HepG2 (cell line): Measurements from ENCODE around the gene LRR1. TPM values are rescaled to one million over a fixed set of nuclear protein-coding genes. Genes with fewer than 3 reads are reported as not detected.

Source experiments
- CHD4 ChIP-seq: fragments of 200-600 bp; sonication (generic); IDR thresholded peaks from 2 replicates; pipeline ENCODE4 v1.7.0; 2017; ENCODE audit warnings: mild to moderate bottlenecking, low read length, borderline replicate concordance
- HOXA5 ChIP-seq: sonication (generic); formaldehyde crosslinking; IDR thresholded peaks from 2 replicates; pipeline ENCODE4 v1.4.0; 2020; ENCODE audit warnings: missing genetic modification reagents
- IKZF4 ChIP-seq: sonication (generic); formaldehyde crosslinking; IDR thresholded peaks from 2 replicates; pipeline ENCODE4 v1.5.1; 2020; ENCODE audit warnings: borderline replicate concordance, mild to moderate bottlenecking, low read depth, missing genetic modification reagents; ENCODE audit errors: not compliant biosample characterization
- MIXL1 ChIP-seq: IDR thresholded peaks from 2 replicates; pipeline ENCODE4 v1.6.1; 2016
- MTF1 ChIP-seq: sonication (generic); formaldehyde crosslinking; IDR thresholded peaks from 2 replicates; pipeline ENCODE4 v1.5.0; 2020; ENCODE audit warnings: missing genetic modification reagents
- TBL1XR1 ChIP-seq: fragments of 150-350 bp; IDR thresholded peaks from 2 replicates; pipeline ENCODE4 v1.6.1; 2014; ENCODE audit warnings: borderline replicate concordance, low read length; ENCODE audit not compliant: partially characterized antibody
- ZNF3 ChIP-seq: IDR thresholded peaks from 2 replicates; pipeline ENCODE4 v1.7.0; 2017; ENCODE audit warnings: inconsistent platforms
- ZNF747 ChIP-seq: sonication (generic); formaldehyde crosslinking; IDR thresholded peaks from 2 replicates; pipeline ENCODE4 v1.8.1; 2023; ENCODE audit warnings: missing genetic modification reagents, mild to moderate bottlenecking, borderline replicate concordance
- ZNF879 ChIP-seq: sonication (generic); formaldehyde crosslinking; IDR thresholded peaks from 2 replicates; pipeline ENCODE4 v1.8.1; 2023; ENCODE audit warnings: missing genetic modification reagents
- ZSCAN20 ChIP-seq: sonication (generic); formaldehyde crosslinking; IDR thresholded peaks from 2 replicates; pipeline ENCODE4 v1.4.0; 2020; ENCODE audit warnings: missing genetic modification reagents, mild to moderate bottlenecking, borderline replicate concordance
- polyA plus RNA-seq, 8 experiments: library from polyadenylated mRNA; depleted of rRNA in 3 of 8; stranded (reverse) in 7 of 8; unstranded in 1 of 8; fragments of >200 nt; fragmentation: Illumina TruSeq in 4 of 8; extraction: Trizol in 4 of 8; gene quantifications; 2 replicates each; pipeline versions ENCODE4 v1.2.1 to v1.2.3, GENCODE V29; 2011 to 2016; ENCODE audit warnings: low read depth in 4 of 8, missing spikeins in 1 of 8, mixed read lengths in 1 of 8; ENCODE audit not compliant: insufficient read depth in 1 of 8
- total RNA-seq, 5 experiments: library from RNA; depleted of rRNA; stranded (reverse); fragments of >200 nt; fragmentation: Illumina TruSeq; extraction: Trizol; gene quantifications; 2 replicates each; pipeline ENCODE4 v1.2.3, GENCODE V29; 2016; ENCODE audit warnings: low read depth in 1 of 5
- TF ChIP-seq, protein P1 (sequence below): sonication (generic); formaldehyde crosslinking; IDR thresholded peaks from 2 replicates; pipeline ENCODE4 v1.8.0; 2023; ENCODE audit warnings: mild to moderate bottlenecking, missing genetic modification reagents
- TF ChIP-seq, protein P2 (sequence below): sonication (generic); formaldehyde crosslinking; IDR thresholded peaks from 2 replicates; pipeline ENCODE4 v1.8.1; 2023; ENCODE audit warnings: missing genetic modification reagents, mild to moderate bottlenecking, borderline replicate concordance
- TF ChIP-seq, protein P3 (sequence below): IDR thresholded peaks from 2 replicates; pipeline ENCODE4 v1.6.1; 2016; ENCODE audit warnings: mild to moderate bottlenecking
- TF ChIP-seq, protein P4 (sequence below): sonication (generic); formaldehyde crosslinking; IDR thresholded peaks from 2 replicates; pipeline ENCODE4 v1.5.0; 2020; ENCODE audit warnings: mild to moderate bottlenecking, missing genetic modification reagents, moderate library complexity
- TF ChIP-seq, protein P5 (sequence below): sonication (generic); formaldehyde crosslinking; IDR thresholded peaks from 2 replicates; pipeline ENCODE4 v1.5.0; 2020; ENCODE audit warnings: mild to moderate bottlenecking, missing genetic modification reagents
- TF ChIP-seq, protein P6 (sequence below): sonication (generic); formaldehyde crosslinking; IDR thresholded peaks from 2 replicates; pipeline ENCODE4 v1.4.0; 2020; ENCODE audit warnings: missing genetic modification reagents, mild to moderate bottlenecking, borderline replicate concordance
- TF ChIP-seq, protein P7 (sequence below): IDR thresholded peaks from 2 replicates; pipeline ENCODE4 v1.6.1; 2012; ENCODE audit warnings: low read depth, low read length, improper control_type of control experiment

LRR1 gene
- total and polyA plus RNA-seq, 2 of the 13 experiments (the other 11 are each of a cell fraction or from before 2014, with no cell fraction given) = 7.0 to 36.2 TPM

DNA sequence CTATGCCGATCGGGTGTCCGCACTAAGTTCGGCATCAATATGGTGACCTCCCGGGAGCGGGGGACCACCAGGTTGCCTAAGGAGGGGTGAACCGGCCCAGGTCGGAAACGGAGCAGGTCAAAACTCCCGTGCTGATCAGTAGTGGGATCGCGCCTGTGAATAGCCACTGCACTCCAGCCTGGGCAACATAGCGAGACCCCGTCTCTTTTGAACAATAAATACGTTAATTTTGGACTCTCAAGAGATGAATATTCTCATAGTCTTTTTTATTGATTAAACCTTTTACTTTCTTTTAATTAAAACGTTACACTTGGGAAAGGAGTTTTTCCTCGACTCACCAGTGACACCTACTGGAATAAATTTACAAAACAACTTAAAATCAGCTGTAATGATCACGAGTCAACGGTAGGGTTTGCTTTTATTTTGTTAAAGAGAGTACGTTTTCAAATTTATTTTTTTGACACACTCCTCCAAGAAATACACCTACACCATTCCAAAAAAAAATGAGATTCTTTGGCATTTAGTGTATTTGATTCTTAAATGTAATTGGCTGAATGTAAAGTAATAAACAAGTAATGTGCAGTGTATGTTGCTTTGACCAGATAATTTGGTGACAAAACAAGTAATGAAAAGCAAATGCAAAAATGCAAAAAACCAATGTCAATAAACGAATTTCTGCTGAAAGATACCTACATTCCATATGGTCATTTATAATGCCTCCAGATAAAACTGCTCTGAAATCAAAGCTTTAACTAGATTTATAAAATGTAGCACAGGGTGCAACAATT is 11.9 kb upstream of the LRR1 start (continued):
- TF ChIP-seq, protein P1, sequence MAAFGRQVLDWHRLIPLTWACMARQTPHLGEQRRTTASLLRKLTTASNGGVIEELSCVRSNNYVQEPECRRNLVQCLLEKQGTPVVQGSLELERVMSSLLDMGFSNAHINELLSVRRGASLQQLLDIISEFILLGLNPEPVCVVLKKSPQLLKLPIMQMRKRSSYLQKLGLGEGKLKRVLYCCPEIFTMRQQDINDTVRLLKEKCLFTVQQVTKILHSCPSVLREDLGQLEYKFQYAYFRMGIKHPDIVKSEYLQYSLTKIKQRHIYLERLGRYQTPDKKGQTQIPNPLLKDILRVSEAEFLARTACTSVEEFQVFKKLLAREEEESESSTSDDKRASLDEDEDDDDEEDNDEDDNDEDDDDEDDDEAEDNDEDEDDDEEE = no peak
- TF ChIP-seq, protein P2, sequence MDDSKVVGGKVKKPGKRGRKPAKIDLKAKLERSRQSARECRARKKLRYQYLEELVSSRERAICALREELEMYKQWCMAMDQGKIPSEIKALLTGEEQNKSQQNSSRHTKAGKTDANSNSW (CRISPR knock-in tag) = no peak
- TF ChIP-seq, protein P3, sequence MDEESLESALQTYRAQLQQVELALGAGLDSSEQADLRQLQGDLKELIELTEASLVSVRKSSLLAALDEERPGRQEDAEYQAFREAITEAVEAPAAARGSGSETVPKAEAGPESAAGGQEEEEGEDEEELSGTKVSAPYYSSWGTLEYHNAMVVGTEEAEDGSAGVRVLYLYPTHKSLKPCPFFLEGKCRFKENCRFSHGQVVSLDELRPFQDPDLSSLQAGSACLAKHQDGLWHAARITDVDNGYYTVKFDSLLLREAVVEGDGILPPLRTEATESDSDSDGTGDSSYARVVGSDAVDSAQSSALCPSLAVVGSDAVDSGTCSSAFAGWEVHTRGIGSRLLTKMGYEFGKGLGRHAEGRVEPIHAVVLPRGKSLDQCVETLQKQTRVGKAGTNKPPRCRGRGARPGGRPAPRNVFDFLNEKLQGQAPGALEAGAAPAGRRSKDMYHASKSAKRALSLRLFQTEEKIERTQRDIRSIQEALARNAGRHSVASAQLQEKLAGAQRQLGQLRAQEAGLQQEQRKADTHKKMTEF (CRISPR knock-in tag) = peak; percentile 76; the same call in 1 of the 2 replicates
- peak; percentile 72; the same call in 1 of the 2 replicates for TF ChIP-seq ZNF3 (CRISPR knock-in tag)
- no peak for TF ChIP-seq HOXA5 (CRISPR knock-in tag)
- peak; percentile 68; the same call in 1 of the 2 replicates for TF ChIP-seq CHD4
- peak; percentile 43; the same call in 1 of the 2 replicates for TF ChIP-seq MIXL1 (CRISPR knock-in tag)
- no peak for TF ChIP-seq ZSCAN20 (CRISPR knock-in tag)
- TF ChIP-seq MTF1 (CRISPR knock-in tag) = no peak
- TF ChIP-seq, protein P4, sequence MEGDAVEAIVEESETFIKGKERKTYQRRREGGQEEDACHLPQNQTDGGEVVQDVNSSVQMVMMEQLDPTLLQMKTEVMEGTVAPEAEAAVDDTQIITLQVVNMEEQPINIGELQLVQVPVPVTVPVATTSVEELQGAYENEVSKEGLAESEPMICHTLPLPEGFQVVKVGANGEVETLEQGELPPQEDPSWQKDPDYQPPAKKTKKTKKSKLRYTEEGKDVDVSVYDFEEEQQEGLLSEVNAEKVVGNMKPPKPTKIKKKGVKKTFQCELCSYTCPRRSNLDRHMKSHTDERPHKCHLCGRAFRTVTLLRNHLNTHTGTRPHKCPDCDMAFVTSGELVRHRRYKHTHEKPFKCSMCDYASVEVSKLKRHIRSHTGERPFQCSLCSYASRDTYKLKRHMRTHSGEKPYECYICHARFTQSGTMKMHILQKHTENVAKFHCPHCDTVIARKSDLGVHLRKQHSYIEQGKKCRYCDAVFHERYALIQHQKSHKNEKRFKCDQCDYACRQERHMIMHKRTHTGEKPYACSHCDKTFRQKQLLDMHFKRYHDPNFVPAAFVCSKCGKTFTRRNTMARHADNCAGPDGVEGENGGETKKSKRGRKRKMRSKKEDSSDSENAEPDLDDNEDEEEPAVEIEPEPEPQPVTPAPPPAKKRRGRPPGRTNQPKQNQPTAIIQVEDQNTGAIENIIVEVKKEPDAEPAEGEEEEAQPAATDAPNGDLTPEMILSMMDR (CRISPR knock-in tag) = peak; percentile 70
- no peak for TF ChIP-seq TBL1XR1
- TF ChIP-seq ZNF879 (CRISPR knock-in tag) = no peak
- no peak for TF ChIP-seq ZNF747 (CRISPR knock-in tag)
- TF ChIP-seq, protein P5, sequence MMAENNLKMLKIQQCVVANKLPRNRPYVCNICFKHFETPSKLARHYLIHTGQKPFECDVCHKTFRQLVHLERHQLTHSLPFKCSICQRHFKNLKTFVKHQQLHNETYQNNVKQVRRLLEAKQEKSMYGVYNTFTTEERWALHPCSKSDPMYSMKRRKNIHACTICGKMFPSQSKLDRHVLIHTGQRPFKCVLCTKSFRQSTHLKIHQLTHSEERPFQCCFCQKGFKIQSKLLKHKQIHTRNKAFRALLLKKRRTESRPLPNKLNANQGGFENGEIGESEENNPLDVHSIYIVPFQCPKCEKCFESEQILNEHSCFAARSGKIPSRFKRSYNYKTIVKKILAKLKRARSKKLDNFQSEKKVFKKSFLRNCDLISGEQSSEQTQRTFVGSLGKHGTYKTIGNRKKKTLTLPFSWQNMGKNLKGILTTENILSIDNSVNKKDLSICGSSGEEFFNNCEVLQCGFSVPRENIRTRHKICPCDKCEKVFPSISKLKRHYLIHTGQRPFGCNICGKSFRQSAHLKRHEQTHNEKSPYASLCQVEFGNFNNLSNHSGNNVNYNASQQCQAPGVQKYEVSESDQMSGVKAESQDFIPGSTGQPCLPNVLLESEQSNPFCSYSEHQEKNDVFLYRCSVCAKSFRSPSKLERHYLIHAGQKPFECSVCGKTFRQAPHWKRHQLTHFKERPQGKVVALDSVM = peak; percentile 95
- TF ChIP-seq, protein P6, sequence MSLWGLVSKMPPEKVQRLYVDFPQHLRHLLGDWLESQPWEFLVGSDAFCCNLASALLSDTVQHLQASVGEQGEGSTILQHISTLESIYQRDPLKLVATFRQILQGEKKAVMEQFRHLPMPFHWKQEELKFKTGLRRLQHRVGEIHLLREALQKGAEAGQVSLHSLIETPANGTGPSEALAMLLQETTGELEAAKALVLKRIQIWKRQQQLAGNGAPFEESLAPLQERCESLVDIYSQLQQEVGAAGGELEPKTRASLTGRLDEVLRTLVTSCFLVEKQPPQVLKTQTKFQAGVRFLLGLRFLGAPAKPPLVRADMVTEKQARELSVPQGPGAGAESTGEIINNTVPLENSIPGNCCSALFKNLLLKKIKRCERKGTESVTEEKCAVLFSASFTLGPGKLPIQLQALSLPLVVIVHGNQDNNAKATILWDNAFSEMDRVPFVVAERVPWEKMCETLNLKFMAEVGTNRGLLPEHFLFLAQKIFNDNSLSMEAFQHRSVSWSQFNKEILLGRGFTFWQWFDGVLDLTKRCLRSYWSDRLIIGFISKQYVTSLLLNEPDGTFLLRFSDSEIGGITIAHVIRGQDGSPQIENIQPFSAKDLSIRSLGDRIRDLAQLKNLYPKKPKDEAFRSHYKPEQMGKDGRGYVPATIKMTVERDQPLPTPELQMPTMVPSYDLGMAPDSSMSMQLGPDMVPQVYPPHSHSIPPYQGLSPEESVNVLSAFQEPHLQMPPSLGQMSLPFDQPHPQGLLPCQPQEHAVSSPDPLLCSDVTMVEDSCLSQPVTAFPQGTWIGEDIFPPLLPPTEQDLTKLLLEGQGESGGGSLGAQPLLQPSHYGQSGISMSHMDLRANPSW (CRISPR knock-in tag) = peak; percentile 45; the same call in 1 of the 2 replicates
- TF ChIP-seq, protein P7, sequence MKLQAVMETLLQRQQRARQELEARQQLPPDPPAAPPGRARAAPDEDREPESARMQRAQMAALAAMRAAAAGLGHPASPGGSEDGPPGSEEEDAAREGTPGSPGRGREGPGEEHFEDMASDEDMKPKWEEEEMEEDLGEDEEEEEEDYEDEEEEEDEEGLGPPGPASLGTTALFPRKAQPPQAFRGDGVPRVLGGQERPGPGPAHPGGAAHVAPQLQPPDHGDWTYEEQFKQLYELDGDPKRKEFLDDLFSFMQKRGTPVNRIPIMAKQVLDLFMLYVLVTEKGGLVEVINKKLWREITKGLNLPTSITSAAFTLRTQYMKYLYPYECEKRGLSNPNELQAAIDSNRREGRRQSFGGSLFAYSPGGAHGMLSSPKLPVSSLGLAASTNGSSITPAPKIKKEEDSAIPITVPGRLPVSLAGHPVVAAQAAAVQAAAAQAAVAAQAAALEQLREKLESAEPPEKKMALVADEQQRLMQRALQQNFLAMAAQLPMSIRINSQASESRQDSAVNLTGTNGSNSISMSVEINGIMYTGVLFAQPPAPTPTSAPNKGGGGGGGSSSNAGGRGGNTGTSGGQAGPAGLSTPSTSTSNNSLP = peak; percentile 70
- no peak for TF ChIP-seq IKZF4 (CRISPR knock-in tag)
